ENCODE results near the gene TNFRSF9.

The TNFRSF9 gene

DNA sequence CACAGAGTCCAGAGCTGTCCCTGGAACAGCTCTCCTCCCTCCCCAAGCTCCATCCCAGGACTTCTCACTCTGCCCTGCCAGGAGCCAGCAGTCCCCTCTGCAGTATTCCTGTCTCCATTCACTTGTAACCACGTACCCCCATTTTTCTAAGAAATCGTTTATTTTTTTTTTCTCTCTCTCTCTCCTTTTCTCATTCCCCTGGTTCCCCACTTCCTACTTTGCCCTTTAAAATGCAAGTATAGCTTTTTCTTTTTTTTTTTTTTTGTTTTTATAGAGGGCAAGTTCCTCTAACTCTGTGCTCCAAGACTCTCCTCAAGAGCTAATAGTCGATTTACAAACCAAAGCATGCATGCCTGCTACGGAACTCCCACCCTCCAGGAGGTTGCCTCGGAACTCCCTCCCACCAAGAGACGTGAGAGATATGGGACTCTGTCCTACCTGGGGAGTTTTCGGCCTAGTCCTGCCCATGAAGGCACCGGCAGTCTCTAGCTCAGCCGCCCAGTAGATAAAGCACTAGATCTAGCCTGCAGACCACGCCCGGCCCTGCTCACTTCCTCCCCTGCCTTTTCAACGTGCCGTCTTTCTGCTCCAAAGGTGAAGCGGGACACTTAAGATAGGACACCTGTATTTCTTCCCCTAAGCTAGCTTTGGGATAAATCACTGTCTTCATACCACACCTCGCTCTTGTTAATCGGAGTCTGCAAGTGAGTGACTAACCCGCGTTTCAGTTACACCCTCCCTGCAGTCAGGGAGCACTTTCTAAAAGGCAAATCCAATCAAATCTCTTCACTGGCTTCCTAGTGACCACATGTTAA, 27.7 kb downstream of the TNFRSF9 start:
- peak overlapping the region; percentile 48 for H3K4me3 ChIP-seq (ENCODE audit: low read depth, low read length)
- H3K36me3 ChIP-seq (ENCODE audit: control insufficient read depth, insufficient read depth, low read length), result no peaks in the 10 kb centered on the region
- H3K4me1 ChIP-seq (ENCODE audit: control insufficient read depth, insufficient read depth, low read length), result no peaks in the 10 kb centered on the region
- H3K27me3 ChIP-seq (ENCODE audit: control insufficient read depth, insufficient read depth, low read length), result no peaks in the 10 kb centered on the region
- no peak overlapping the region for H3K9ac ChIP-seq (ENCODE audit: low read depth, low read length)
- H3K9me3 ChIP-seq (ENCODE audit: control insufficient read depth, insufficient read depth, low read length), result no peaks in the 10 kb centered on the region

DNA sequence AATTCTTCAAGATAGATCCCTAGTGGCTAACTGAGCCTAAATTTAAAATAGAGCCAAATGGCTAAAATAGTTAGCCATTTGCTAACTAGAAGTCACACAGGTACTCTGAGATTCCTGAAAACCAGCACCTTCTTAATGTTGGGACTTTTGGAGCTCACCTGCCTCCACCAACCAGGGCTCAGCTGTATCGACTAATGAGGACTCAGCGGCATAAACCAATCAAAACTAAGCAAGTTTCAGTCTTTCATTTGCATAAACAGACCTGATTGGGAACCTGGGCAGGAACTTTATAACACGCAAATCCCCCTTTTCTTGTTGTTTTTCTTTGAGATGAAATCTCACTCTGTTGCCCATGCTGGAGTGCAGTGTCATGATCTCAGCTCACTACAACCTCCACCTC, 28.5 kb downstream of the TNFRSF9 start:
- H3K9me3 ChIP-seq (ENCODE audit: control insufficient read depth, insufficient read depth, low read length), result no peaks in the 10 kb centered on the region
- no peak overlapping the region for H3K9ac ChIP-seq (ENCODE audit: low read depth, low read length)
- H3K27me3 ChIP-seq (ENCODE audit: control insufficient read depth, insufficient read depth, low read length), result no peaks in the 10 kb centered on the region
- no peak overlapping the region for H3K4me3 ChIP-seq (ENCODE audit: low read depth, low read length)
- no peaks in the 10 kb centered on the region for H3K4me1 ChIP-seq (ENCODE audit: control insufficient read depth, insufficient read depth, low read length)
- no peaks in the 10 kb centered on the region for H3K36me3 ChIP-seq (ENCODE audit: control insufficient read depth, insufficient read depth, low read length)

DNA sequence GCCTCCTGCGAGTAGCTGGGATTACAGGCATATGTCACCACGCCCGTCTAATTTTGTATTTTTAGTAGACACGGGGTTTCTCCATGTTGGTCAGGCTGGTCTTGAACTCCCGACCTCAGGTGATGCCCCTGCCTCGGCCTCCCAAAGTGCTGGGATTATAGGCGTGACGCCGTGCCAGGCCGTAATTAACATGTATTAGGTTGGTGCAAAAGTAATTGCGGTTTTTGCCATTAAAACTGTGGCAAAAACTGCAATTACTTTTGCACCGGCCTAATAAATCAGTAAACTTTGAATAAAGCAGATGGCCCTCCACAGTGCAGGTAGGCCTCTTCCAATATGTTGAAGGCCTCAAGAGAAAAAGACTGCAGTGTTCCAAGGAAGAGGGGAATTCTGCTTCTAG, 35.4 kb downstream of the TNFRSF9 start:
- no peaks in the 10 kb centered on the region for H3K36me3 ChIP-seq (ENCODE audit: control insufficient read depth, insufficient read depth, low read length)
- H3K27me3 ChIP-seq (ENCODE audit: control insufficient read depth, insufficient read depth, low read length), result no peaks in the 10 kb centered on the region
- H3K9ac ChIP-seq (ENCODE audit: low read depth, low read length), result no peak overlapping the region
- H3K4me1 ChIP-seq (ENCODE audit: control insufficient read depth, insufficient read depth, low read length), result no peaks in the 10 kb centered on the region
- no peaks in the 10 kb centered on the region for H3K9me3 ChIP-seq (ENCODE audit: control insufficient read depth, insufficient read depth, low read length)
- no peak overlapping the region for H3K4me3 ChIP-seq (ENCODE audit: low read depth, low read length)

DNA sequence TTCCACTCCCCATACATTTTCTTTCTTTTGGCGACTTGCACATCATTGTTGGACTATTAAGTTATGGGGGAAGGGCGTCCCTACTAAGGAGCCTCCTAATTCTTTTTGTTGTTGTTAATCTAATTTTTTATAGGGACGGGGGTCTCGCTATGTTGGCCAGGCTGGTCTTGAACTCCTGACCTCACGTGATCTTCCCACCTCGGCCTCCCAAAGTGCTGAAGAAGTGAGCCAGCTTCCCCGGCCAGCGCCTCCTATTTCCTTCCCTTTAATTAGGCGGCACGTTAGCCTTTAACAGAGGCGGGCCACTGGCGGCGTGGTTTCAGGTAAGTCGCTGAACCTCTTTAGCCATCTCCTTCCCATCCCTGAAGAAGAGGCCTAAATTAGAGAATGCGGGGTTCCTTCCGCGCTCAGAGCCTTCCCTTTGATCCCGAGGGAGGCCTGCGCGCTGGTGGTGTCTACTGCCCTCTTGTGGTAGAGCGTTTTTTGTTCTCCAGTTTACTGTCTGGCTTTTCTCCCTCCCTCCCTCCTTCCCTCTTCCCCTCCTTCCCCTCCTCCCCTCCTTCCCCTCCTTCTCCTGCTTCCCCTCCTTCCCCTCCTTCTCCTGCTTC, 38.1 kb downstream of the TNFRSF9 start:
- Histone ChIP-seq H3K27me3 (ENCODE audit: control insufficient read depth, insufficient read depth, low read length) (no peaks in the 10 kb centered on the region), H3K9ac (ENCODE audit: low read depth, low read length) (no peak overlapping the region), H3K9me3 (ENCODE audit: control insufficient read depth, insufficient read depth, low read length) (no peaks in the 10 kb centered on the region), H3K4me3 (ENCODE audit: low read depth, low read length) (no peak overlapping the region), H3K36me3 (ENCODE audit: control insufficient read depth, insufficient read depth, low read length) (no peaks in the 10 kb centered on the region), H3K4me1 (ENCODE audit: control insufficient read depth, insufficient read depth, low read length) (no peaks in the 10 kb centered on the region)

DNA sequence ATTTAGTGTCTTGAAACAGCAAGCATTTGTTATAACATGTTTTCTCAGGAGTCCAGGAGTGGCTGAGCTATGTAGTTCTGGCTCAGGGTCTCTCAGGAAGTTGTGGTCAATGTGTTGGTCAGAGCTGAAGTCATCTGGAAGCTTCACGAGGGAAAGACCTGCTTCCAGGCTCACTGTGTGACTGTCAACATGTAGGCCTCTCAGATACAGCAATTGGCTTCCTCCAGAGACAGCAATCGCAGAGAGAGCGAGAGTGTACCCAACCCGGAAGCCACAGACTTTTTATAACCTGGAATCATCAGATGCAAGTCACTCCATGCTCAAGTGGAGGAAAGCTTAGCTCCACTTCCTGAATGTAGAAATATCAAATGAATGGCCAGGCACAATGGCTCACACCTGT, 40.9 kb downstream of the TNFRSF9 start:
- Histone ChIP-seq H3K9me3 (ENCODE audit: control insufficient read depth, insufficient read depth, low read length) (no peaks in the 10 kb centered on the region), H3K4me3 (ENCODE audit: low read depth, low read length) (no peak overlapping the region), H3K36me3 (ENCODE audit: control insufficient read depth, insufficient read depth, low read length) (no peaks in the 10 kb centered on the region), H3K27me3 (ENCODE audit: control insufficient read depth, insufficient read depth, low read length) (no peaks in the 10 kb centered on the region), H3K9ac (ENCODE audit: low read depth, low read length) (no peak overlapping the region), H3K4me1 (ENCODE audit: control insufficient read depth, insufficient read depth, low read length) (no peaks in the 10 kb centered on the region)

DNA sequence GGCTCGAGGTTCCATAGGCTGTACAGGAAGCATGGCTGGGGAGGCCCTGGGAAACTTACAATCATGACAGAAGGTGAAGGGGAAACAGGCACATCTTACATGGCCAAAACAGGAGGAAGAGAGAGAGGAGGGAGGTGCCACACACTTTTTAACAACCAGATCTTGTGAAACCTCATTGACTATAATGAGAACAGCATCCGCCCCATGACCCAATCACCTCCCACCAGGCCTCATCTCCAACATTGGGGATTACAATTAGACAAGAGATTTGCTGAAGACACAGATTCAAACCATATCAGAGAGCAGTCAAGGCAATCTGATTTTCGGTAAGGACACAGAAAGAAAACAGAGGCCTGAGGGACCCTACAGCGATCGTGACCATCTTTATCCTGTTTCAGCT, 41.7 kb downstream of the TNFRSF9 start:
- no peaks in the 10 kb centered on the region for H3K27me3 ChIP-seq (ENCODE audit: control insufficient read depth, insufficient read depth, low read length)
- H3K4me3 ChIP-seq (ENCODE audit: low read depth, low read length), result no peak overlapping the region
- H3K9me3 ChIP-seq (ENCODE audit: control insufficient read depth, insufficient read depth, low read length), result no peaks in the 10 kb centered on the region
- no peaks in the 10 kb centered on the region for H3K36me3 ChIP-seq (ENCODE audit: control insufficient read depth, insufficient read depth, low read length)
- H3K9ac ChIP-seq (ENCODE audit: low read depth, low read length), result no peak overlapping the region
- H3K4me1 ChIP-seq (ENCODE audit: control insufficient read depth, insufficient read depth, low read length), result peaks cover 2% of the 10 kb centered on the region

DNA sequence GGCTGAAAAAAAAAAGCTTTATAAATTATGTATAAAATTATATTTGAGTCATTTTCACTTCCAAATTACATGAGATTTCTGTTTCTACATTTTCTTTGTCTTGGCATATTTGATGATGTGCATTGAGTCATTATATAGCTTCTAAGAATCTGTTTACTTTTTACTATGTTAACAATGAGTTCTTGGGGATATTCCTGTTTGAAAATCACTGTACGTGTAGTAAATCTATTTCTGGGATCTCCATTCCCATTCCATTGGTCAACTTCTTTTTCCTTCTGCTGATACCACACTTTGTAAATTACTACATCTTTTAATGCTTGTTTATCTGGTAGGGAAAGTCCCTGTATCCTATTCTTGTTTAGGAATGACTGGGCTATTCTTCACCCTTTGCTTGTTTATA, 43.6 kb downstream of the TNFRSF9 start:
- Histone ChIP-seq H3K4me3 (ENCODE audit: low read depth, low read length) (no peak overlapping the region), H3K9ac (ENCODE audit: low read depth, low read length) (no peak overlapping the region), H3K9me3 (ENCODE audit: control insufficient read depth, insufficient read depth, low read length) (no peaks in the 10 kb centered on the region), H3K4me1 (ENCODE audit: control insufficient read depth, insufficient read depth, low read length) (peaks cover 2% of the 10 kb centered on the region), H3K27me3 (ENCODE audit: control insufficient read depth, insufficient read depth, low read length) (no peaks in the 10 kb centered on the region), H3K36me3 (ENCODE audit: control insufficient read depth, insufficient read depth, low read length) (no peaks in the 10 kb centered on the region)

DNA sequence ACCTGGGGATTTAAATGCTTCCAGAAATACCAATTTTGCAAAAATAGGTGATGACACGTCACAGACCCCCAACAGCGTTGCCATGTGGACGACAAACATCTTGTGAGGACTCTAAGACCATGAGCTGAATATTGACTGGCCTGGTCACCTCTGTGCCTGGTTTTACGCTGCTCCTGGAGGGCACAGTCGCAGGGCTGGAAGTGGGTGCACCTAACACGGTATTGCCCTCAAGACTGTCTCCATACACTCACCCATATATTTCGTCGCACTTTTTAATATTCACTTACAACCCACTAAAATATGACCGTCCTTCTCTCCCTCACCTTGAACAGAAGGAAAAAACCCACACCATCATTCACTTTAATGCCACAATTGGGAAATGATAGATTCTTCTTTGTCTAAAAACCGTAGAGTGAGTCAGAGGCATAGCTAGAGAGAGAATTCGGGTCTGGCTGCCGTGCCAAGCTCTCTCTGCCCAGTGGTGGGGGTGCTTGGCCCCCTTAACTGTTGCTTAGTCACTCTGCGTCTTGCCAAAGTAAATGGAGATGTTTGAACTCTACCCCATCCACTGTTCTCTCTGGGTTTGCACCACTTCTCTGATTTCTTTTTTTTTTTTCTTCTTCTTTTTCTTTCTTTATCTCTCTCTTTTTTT, 47.0 kb downstream of the TNFRSF9 start:
- Histone ChIP-seq H3K4me1 (ENCODE audit: control insufficient read depth, insufficient read depth, low read length) (peaks cover 2% of the 10 kb centered on the region), H3K4me3 (ENCODE audit: low read depth, low read length) (no peak overlapping the region), H3K36me3 (ENCODE audit: control insufficient read depth, insufficient read depth, low read length) (no peaks in the 10 kb centered on the region), H3K27me3 (ENCODE audit: control insufficient read depth, insufficient read depth, low read length) (no peaks in the 10 kb centered on the region), H3K9ac (ENCODE audit: low read depth, low read length) (no peak overlapping the region), H3K9me3 (ENCODE audit: control insufficient read depth, insufficient read depth, low read length) (no peaks in the 10 kb centered on the region)

DNA sequence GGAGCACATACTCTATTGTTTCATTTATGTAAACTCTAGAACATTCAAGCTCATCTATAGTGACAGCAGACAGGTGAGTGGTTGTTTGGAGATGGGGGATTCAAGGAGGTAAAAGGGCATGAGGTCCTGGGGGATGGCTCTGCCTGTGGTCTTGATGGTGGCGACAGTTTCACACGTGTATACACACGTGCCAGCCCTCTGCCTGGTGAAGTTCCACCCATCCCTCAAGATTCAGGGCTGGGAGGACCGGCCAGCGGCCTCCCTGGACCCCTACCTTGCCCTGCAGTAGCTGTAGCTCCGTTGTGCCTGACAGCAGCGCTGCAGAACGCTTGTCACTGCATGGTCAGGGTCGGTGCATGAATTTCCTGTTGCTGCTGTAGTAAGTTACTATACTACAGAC, 48.8 kb downstream of the TNFRSF9 start:
- no peaks in the 10 kb centered on the region for H3K36me3 ChIP-seq (ENCODE audit: control insufficient read depth, insufficient read depth, low read length)
- H3K4me3 ChIP-seq (ENCODE audit: low read depth, low read length), result no peak overlapping the region
- H3K4me1 ChIP-seq (ENCODE audit: control insufficient read depth, insufficient read depth, low read length), result peaks cover 2% of the 10 kb centered on the region
- H3K9ac ChIP-seq (ENCODE audit: low read depth, low read length), result no peak overlapping the region
- H3K9me3 ChIP-seq (ENCODE audit: control insufficient read depth, insufficient read depth, low read length), result no peaks in the 10 kb centered on the region
- H3K27me3 ChIP-seq (ENCODE audit: control insufficient read depth, insufficient read depth, low read length), result no peaks in the 10 kb centered on the region

DNA sequence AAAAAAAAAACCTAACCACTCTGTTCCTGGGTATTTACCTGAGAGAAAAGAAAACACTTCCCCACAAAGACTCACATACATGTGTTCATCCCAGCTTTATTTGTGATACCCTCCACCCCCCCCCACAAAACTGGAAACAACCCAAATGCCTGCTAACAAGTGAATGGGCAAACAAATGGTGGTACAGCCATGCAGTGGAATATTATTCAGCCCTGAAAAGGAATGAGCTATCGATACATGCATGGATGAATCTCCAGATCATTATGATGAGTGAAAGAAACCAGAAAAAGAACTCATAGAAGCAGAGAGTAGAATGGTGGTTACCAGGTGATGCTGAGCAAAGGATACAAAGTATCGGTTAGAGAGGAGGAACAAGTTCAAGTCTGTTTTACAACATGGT, 49.8 kb downstream of the TNFRSF9 start:
- H3K9me3 ChIP-seq (ENCODE audit: control insufficient read depth, insufficient read depth, low read length), result no peaks in the 10 kb centered on the region
- H3K36me3 ChIP-seq (ENCODE audit: control insufficient read depth, insufficient read depth, low read length), result no peaks in the 10 kb centered on the region
- H3K4me1 ChIP-seq (ENCODE audit: control insufficient read depth, insufficient read depth, low read length), result peaks cover 2% of the 10 kb centered on the region
- no peak overlapping the region for H3K4me3 ChIP-seq (ENCODE audit: low read depth, low read length)
- H3K27me3 ChIP-seq (ENCODE audit: control insufficient read depth, insufficient read depth, low read length), result no peaks in the 10 kb centered on the region
- H3K9ac ChIP-seq (ENCODE audit: low read depth, low read length), result no peak overlapping the region

DNA sequence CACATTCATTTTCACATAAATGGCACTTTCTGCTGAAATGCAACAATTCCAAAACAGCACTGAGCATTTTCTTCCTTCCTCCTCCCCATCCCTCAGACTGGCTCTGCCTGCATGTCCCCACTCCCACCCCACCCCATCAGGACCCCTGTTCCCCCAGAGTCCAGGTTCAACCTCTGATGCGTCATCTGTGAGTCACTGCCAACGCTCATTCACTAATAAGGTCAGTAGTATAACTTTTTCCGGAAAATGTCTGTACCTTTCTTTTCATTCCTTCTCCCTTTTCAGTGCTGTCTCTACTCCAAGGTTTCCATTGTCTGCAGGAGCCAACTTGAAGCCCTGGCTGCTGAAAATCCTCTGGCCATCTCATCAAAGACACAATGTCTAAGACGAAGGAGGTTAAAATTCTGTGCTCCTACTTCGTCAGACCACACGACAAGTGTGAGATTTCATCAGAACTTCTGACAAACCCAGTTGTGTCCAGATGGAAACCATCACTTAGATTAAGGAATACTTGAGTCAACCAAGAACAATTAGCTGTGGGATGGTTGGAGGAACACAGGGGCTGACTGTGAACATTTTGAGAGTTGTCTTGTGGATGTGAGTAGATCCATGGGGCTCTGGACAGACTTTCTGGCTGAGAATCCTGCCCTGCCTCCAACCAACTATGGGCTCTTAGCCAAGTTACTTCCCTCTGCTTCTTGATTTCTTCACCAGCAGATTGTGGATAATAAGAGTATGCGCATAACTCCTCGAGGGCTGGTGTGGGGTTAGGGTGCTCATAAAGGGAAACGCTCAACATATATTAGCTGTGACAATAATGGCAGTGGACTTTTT, 52.2 kb downstream of the TNFRSF9 start:
- no peaks in the 10 kb centered on the region for H3K36me3 ChIP-seq (ENCODE audit: control insufficient read depth, insufficient read depth, low read length)
- H3K9ac ChIP-seq (ENCODE audit: low read depth, low read length), result no peak overlapping the region
- no peaks in the 10 kb centered on the region for H3K4me1 ChIP-seq (ENCODE audit: control insufficient read depth, insufficient read depth, low read length)
- H3K4me3 ChIP-seq (ENCODE audit: low read depth, low read length), result no peak overlapping the region
- H3K9me3 ChIP-seq (ENCODE audit: control insufficient read depth, insufficient read depth, low read length), result no peaks in the 10 kb centered on the region
- no peaks in the 10 kb centered on the region for H3K27me3 ChIP-seq (ENCODE audit: control insufficient read depth, insufficient read depth, low read length)
